Immature natural killer cell (primary cell): ENCODE results near the gene RAB4B. TPM values are rescaled to one million over a fixed set of nuclear protein-coding genes. Genes with fewer than 3 reads are reported as not detected.
"Not testable (repeated sequence)": the region's sequence is repeated elsewhere in the genome, so short reads cannot be mapped to it uniquely, and the experiment has no call there.

Experiments used
- DNase-seq, 3 donors: peaks; one replicate each; pipeline ENCODE4 v3.0.0; 2022; ENCODE audit warnings: mixed read lengths in 1 of 3
- H3K27ac Mint-ChIP-seq, 6 donors: one replicate each; pipeline ENCODE4 v1.8.0; 2020; ENCODE audit warnings: mixed read lengths in 6 of 6, mild to moderate bottlenecking in 5 of 6, inconsistent platforms in 4 of 6, moderate library complexity in 3 of 6
- H3K27me3 Mint-ChIP-seq, 3 donors: one replicate each; pipeline ENCODE4 v1.8.0; 2020 to 2021; ENCODE audit warnings: low read depth in 3 of 3, mild to moderate bottlenecking in 3 of 3, mixed read lengths in 3 of 3, moderate library complexity in 3 of 3, inconsistent platforms in 1 of 3
- H3K36me3 Mint-ChIP-seq, 3 donors: one replicate each; pipeline ENCODE4 v1.8.0; 2020; ENCODE audit warnings: mixed read lengths in 3 of 3, inconsistent platforms in 2 of 3, mild to moderate bottlenecking in 2 of 3
- H3K4me1 Mint-ChIP-seq, 2 donors: one replicate each; pipeline ENCODE4 v1.8.0; 2020; ENCODE audit warnings: inconsistent platforms in 2 of 2, mild to moderate bottlenecking in 2 of 2, mixed read lengths in 2 of 2, moderate library complexity in 1 of 2
- H3K4me3 Mint-ChIP-seq, 5 donors: one replicate each; pipeline ENCODE4 v1.8.0; 2020; ENCODE audit warnings: mild to moderate bottlenecking in 5 of 5, mixed read lengths in 5 of 5, inconsistent platforms in 3 of 5, moderate library complexity in 3 of 5
- H3K9me3 Mint-ChIP-seq, 6 donors: one replicate each; pipeline ENCODE4 v1.8.0; 2020; ENCODE audit warnings: mild to moderate bottlenecking in 6 of 6, mixed read lengths in 6 of 6, inconsistent platforms in 4 of 6, moderate library complexity in 3 of 6
- polyA plus RNA-seq, 3 donors: library from polyadenylated mRNA; unstranded; fragments of 300-500 nt; fragmentation: Illumina TruSeq; gene quantifications; one replicate each; pipeline ENCODE4 v1.2.3, GENCODE V29; 2021

Gene RAB4B
- polyA plus RNA-seq, 3 donors from 2014 or later = 129 to 151 (median 150) TPM

GRCh38 chr19:40777645-40777936 is 456 bp upstream of the RAB4B start:
- Mint-ChIP-seq H3K27me3 (peaks cover 15 to 19% (median 17%) of the 10 kb centered on the region in 3 donors), H3K27ac (peak overlapping the region; percentile 96 to 100 (median 97)), H3K4me3 (peak overlapping the region; percentile 90 to 98 (median 92)), H3K9me3 (no peaks in the 10 kb centered on the region), H3K4me1 (peaks cover 36 to 46% of the 10 kb centered on the region in 2 donors), H3K36me3 (peaks cover 0 to 13% (median 9%) of the 10 kb centered on the region in 3 donors)
- DNase-seq = no peak

- peak overlapping the region; percentile 90 to 98 (median 92) for H3K4me3 Mint-ChIP-seq
- H3K4me1 Mint-ChIP-seq = peaks cover 36 to 46% of the 10 kb centered on the region in 2 donors
- no peak for DNase-seq
- peaks cover 15 to 18% (median 17%) of the 10 kb centered on the region in 3 donors for H3K27me3 Mint-ChIP-seq
- no peaks in the 10 kb centered on the region for H3K9me3 Mint-ChIP-seq
- H3K27ac Mint-ChIP-seq = peak overlapping the region; percentile 96 to 100 (median 97)
- peaks cover 3 to 17% (median 13%) of the 10 kb centered on the region in 3 donors for H3K36me3 Mint-ChIP-seq
These were observed 748 bp downstream of the RAB4B start for GRCh38 chr19:40778706-40779284.

DNA sequence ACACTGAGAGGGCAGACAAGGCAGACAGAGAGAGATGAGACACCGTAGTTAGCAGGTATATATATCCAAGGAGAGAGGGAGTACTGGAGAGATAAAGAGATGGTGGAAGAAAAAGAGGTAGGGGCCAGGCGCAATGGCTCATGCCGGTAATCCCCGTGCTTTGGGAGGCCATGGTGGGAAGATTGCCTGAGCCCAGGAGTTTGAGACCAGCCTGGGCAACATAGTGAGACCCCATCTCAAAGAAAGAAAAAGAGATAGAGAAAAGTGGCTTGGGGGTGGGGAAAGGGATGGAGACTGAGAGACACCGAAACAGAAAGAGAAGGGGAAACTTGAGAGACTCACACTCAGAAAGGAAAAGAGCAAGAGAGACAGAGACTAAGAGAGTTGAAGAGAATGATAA is 2.5 kb downstream of the RAB4B start:
- Mint-ChIP-seq H3K4me1 (peaks cover 36 to 46% of the 10 kb centered on the region in 2 donors), H3K27ac (peak overlapping the region; percentile 14 to 76 (median 61)), H3K9me3 (no peaks in the 10 kb centered on the region), H3K4me3 (peak overlapping the region in 3 of 5 donors; percentile 8 to 60 (median 18)), H3K27me3 (peaks cover 15 to 17% (median 17%) of the 10 kb centered on the region in 3 donors), H3K36me3 (peaks cover 3 to 19% (median 13%) of the 10 kb centered on the region in 3 donors)
- DNase-seq = no peak

- H3K9me3 Mint-ChIP-seq = no peaks in the 10 kb centered on the region
- no peak for DNase-seq
- H3K27ac Mint-ChIP-seq = peak overlapping the region in 3 of 6 donors; percentile 2 to 50 (median 24)
- no peak overlapping the region for H3K4me3 Mint-ChIP-seq
- peaks cover 34 to 44% of the 10 kb centered on the region in 2 donors for H3K4me1 Mint-ChIP-seq
- peaks cover 3 to 19% (median 13%) of the 10 kb centered on the region in 3 donors for H3K36me3 Mint-ChIP-seq
- H3K27me3 Mint-ChIP-seq = peaks cover 15 to 17% (median 17%) of the 10 kb centered on the region in 3 donors
These were observed 3.1 kb downstream of the RAB4B start for GRCh38 chr19:40781140-40781539.

GRCh38 chr19:40783711-40784110 is 5.7 kb downstream of the RAB4B start:
- no peak for DNase-seq
- H3K4me3 Mint-ChIP-seq = no peak overlapping the region
- H3K27ac Mint-ChIP-seq = no peak overlapping the region
- no peaks in the 10 kb centered on the region for H3K9me3 Mint-ChIP-seq
- H3K36me3 Mint-ChIP-seq = peaks cover 3 to 19% (median 13%) of the 10 kb centered on the region in 3 donors
- H3K27me3 Mint-ChIP-seq = peaks cover 0 to 4% (median 4%) of the 10 kb centered on the region in 3 donors
- H3K4me1 Mint-ChIP-seq = peaks cover 20 to 23% of the 10 kb centered on the region in 2 donors

DNA sequence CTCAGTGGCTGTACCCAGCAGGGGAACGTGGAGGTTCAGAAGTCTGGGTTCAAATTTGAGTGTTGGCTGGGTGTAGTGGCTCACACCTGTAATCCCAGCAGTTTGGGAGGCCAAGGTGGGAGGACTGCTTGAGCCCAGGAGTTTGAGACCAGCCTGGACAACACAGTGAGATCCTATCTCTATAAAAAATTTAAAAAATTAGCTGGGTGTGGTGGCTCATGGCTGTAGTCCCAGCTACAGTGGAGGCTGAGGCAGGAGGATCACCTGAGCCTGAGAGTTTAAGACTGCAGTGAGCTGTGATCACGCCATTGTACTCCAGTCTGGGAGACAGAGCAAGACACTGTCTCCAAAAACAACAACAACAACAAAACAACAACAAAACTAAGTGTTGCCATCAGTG is 6.1 kb downstream of the RAB4B start:
- H3K36me3 Mint-ChIP-seq = peaks cover 3 to 19% (median 13%) of the 10 kb centered on the region in 3 donors
- not testable (repeated sequence) for H3K27me3 Mint-ChIP-seq, DNase-seq, H3K9me3 Mint-ChIP-seq, H3K4me3 Mint-ChIP-seq
- H3K27ac Mint-ChIP-seq = peak overlapping the region in 4 of 6 donors; percentile 9 to 23 (median 16)
- peaks cover 16 to 19% of the 10 kb centered on the region in 2 donors for H3K4me1 Mint-ChIP-seq

GRCh38 chr19:40785526-40785925 is 7.5 kb downstream of the RAB4B start:
- Mint-ChIP-seq H3K36me3 (peaks cover 3 to 20% (median 20%) of the 10 kb centered on the region in 3 donors), H3K9me3 (no peaks in the 10 kb centered on the region), H3K4me1 (peaks cover 11 to 12% of the 10 kb centered on the region in 2 donors), H3K27me3 (peaks cover 0 to 4% (median 2%) of the 10 kb centered on the region in 3 donors), H3K4me3 (no peak overlapping the region), H3K27ac (peak overlapping the region in 4 of 6 donors; percentile 13 to 71 (median 44))
- no peak for DNase-seq

- Mint-ChIP-seq H3K27ac (peak overlapping the region in 3 of 6 donors; percentile 34 to 67 (median 63)), H3K4me1 (peaks cover 10 to 11% of the 10 kb centered on the region in 2 donors), H3K9me3 (no peaks in the 10 kb centered on the region), H3K27me3 (peaks cover 0 to 4% (median 2%) of the 10 kb centered on the region in 3 donors), H3K36me3 (peaks cover 3 to 19% (median 17%) of the 10 kb centered on the region in 3 donors), H3K4me3 (no peak overlapping the region)
- DNase-seq = no peak
These were observed 8.3 kb downstream of the RAB4B start for GRCh38 chr19:40786060-40787037.

DNA sequence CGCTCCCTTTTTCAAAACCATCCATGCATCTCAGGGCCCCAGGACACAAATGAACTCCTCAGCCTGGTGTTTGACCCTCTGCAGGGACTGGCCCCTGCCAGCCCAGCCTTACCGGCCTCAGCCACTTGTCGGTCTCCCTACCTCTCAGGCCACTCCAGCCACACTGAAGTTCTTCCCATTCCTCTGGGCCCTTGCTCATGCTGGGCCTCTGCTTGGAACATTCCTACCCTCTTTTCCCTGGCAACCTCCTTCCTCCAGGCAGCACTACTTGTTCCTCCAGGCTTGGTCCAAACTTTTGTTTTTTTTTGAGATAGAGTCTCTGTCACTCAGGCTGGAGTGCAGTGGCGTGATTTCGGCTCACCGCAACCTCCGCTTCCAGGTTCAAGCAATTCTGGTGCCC is 13.3 kb downstream of the RAB4B start:
- Mint-ChIP-seq H3K4me1 (peaks cover 28 to 29% of the 10 kb centered on the region in 2 donors), H3K36me3 (peaks cover 6 to 14% (median 13%) of the 10 kb centered on the region in 3 donors), H3K27me3 (peaks cover 0 to 3% (median 2%) of the 10 kb centered on the region in 3 donors), H3K27ac (peak overlapping the region; percentile 47 to 93 (median 88)), H3K9me3 (no peaks in the 10 kb centered on the region), H3K4me3 (peak overlapping the region in 1 of 5 donors; percentile 30)
- no peak for DNase-seq

- H3K9me3 Mint-ChIP-seq = no peaks in the 10 kb centered on the region
- peaks cover 0 to 4% (median 3%) of the 10 kb centered on the region in 3 donors for H3K27me3 Mint-ChIP-seq
- peaks cover 28 to 29% of the 10 kb centered on the region in 2 donors for H3K4me1 Mint-ChIP-seq
- H3K27ac Mint-ChIP-seq = peak overlapping the region; percentile 90 to 95 (median 92)
- DNase-seq = no peak
- H3K4me3 Mint-ChIP-seq = peak overlapping the region; percentile 63 to 80 (median 73)
- H3K36me3 Mint-ChIP-seq = peaks cover 6 to 14% (median 13%) of the 10 kb centered on the region in 3 donors
These were observed 13.9 kb downstream of the RAB4B start for GRCh38 chr19:40791996-40792395.

DNA sequence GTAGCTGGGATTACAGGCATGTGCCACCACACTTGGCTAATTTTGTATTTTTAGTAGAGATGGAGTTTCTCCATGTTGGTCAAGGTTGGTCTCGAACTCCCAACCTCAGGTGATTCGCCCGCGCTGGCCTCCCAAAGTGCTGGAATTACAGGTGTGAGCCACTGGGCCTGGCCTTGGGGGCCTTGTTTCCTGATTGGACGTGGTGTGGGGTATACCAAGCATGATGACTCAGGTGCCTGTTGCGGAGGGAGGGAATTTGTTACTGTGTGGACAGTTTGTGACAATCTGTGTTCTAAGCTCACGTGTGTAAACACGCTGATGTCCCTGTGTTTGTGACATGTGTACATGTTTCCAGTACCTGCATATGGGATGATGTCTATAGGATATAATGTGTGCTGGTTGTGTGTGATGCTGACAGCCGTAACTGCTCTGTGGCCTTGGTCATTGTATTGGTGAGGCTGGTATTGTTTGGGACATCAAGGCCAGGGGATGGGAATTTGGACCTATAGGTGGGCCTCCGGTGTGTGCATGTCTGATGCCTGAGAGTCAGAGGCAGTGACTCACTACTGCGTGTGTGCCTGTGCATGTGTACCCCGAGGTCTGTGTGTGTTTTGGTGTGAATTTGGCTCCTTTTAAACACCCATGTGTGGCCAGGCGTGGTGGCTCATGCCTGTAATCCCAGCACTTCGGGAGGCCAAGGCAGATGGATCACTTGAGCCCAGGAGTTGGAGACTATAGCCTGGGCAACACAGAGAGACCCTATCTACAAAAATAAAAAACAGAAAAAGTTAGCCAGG is 19.3 kb downstream of the RAB4B start:
- H3K4me1 Mint-ChIP-seq = peaks cover 46 to 49% of the 10 kb centered on the region in 2 donors

DNA sequence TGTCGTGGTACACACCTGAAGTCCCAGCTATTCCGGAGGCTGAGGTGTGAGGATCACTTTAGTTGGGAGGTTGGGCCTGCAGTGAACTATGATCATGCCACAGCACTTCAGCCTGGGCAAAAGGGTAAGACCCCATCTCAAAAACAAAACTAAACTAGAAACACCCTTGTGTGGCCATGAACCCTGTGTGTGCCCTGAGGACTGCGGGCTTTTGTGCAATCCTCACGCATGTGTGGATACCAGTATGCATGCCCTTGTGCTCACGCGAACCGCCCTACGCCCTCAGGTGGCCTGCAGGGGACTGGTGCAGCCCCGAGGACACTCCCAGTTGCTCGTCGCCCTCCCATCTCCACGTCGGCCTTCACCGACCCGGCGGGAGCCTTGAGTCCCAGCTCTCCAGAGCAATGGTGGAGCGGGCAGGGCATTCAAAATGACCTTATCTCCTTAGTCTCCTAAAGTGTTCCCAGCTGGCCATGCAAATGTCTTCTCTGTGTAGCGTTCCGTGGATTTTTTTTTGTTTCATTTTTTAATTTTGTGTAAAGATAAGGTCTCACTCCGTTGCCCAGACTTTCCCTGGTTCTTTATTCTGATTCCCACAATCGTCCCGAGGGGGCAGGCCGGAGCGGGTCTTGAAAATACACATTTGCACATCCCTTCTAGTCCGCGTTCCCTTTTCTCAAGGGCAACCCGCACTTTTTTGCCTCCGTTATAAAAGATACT is 20.1 kb downstream of the RAB4B start:
- peaks cover 46 to 49% of the 10 kb centered on the region in 2 donors for H3K4me1 Mint-ChIP-seq
- H3K27me3 Mint-ChIP-seq = peaks cover 10 to 30% (median 19%) of the 10 kb centered on the region in 3 donors
- H3K9me3 Mint-ChIP-seq = no peaks in the 10 kb centered on the region
- peak; percentile 68 to 76 (median 74) for DNase-seq
- peak overlapping the region; percentile 100 for H3K27ac Mint-ChIP-seq
- peaks cover 0 to 15% (median 8%) of the 10 kb centered on the region in 3 donors for H3K36me3 Mint-ChIP-seq
- H3K4me3 Mint-ChIP-seq = peak overlapping the region; percentile 93 to 100 (median 98)

More for the DNA sequence above, 19.3 kb downstream of the RAB4B start:
- no peaks in the 10 kb centered on the region for H3K9me3 Mint-ChIP-seq
- DNase-seq = no peak
- H3K36me3 Mint-ChIP-seq = peaks cover under 1 to 16% (median 8%) of the 10 kb centered on the region in 3 donors
- peaks cover 10 to 25% (median 18%) of the 10 kb centered on the region in 3 donors for H3K27me3 Mint-ChIP-seq
- peak overlapping the region; percentile 100 for H3K27ac Mint-ChIP-seq
- H3K4me3 Mint-ChIP-seq = peak overlapping the region; percentile 93 to 100 (median 98)
